ENCODE results near the gene GEMIN4.

- no peak for TF ChIP-seq CTCF (IDR thresholded peaks at IDR 0.05)
- TF ChIP-seq POLR2A (IDR thresholded peaks at IDR 0.05) = no peak
- TF ChIP-seq EP300 (IDR thresholded peaks at IDR 0.05) = no peak
Observed at GRCh38 chr17:696369-696768, 55.7 kb downstream of the GEMIN4 start.
